CD1c-positive myeloid dendritic cell (primary cell): Measurements from ENCODE around the gene CNGA1.

Experiments
- DNase-seq: peaks from one replicate; pipeline ENCODE4 v3.0.0-alpha.2; 2016; ENCODE audit errors: extremely low spot score

Gene CNGA1

GRCh38 chr4:48016141-48017107 lies at the start of gene CNGA1, which contains the start of gene NIPAL1:
CNGA1 (minus strand) TSS chr4:48016681; CDS start chr4:47952689, 63,992 bp downstream.
NIPAL1 (plus strand) TSS chr4:48016772; CDS start chr4:48016840, 68 bp downstream.
- DNase-seq, result peak; percentile 77

GRCh38 chr4:48065587-48066052 lies 49.1 kb upstream of the CNGA1 start:
- DNase-seq, result no peak

GRCh38 chr4:48064349-48064748 lies 47.9 kb upstream of the CNGA1 start:
- DNase-seq, result no peak

GRCh38 chr4:48058617-48059530 lies 42.4 kb upstream of the CNGA1 start:
- DNase-seq, result no peak

GRCh38 chr4:48051078-48051477 lies 34.6 kb upstream of the CNGA1 start:
- DNase-seq, result no peak

- peak; percentile 17 for DNase-seq
Observed at GRCh38 chr4:48049483-48049882, 33.0 kb upstream of the CNGA1 start.

GRCh38 chr4:48047896-48048295 lies 31.4 kb upstream of the CNGA1 start:
- no peak for DNase-seq

GRCh38 chr4:48047421-48047844 lies 31.0 kb upstream of the CNGA1 start:
- DNase-seq, result peak; percentile 76

GRCh38 chr4:48046059-48046458 lies 29.6 kb upstream of the CNGA1 start:
- no peak for DNase-seq

- DNase-seq, result no peak
Observed at GRCh38 chr4:48044298-48044697, 27.8 kb upstream of the CNGA1 start.

- no peak for DNase-seq
Observed at GRCh38 chr4:48043504-48043903, 27.0 kb upstream of the CNGA1 start.

GRCh38 chr4:48042979-48043461 lies 26.5 kb upstream of the CNGA1 start:
- DNase-seq, result no peak

GRCh38 chr4:48041535-48042137 lies 25.2 kb upstream of the CNGA1 start:
- DNase-seq, result no peak

- DNase-seq, result no peak
Observed at GRCh38 chr4:48039561-48039960, 23.1 kb upstream of the CNGA1 start.

GRCh38 chr4:48038666-48039065 lies 22.2 kb upstream of the CNGA1 start:
- no peak for DNase-seq

- no peak for DNase-seq
Observed at GRCh38 chr4:48037117-48037462, 20.6 kb upstream of the CNGA1 start.

GRCh38 chr4:48035952-48036351 lies 19.5 kb upstream of the CNGA1 start:
- DNase-seq, result no peak

GRCh38 chr4:48033825-48034413 lies 17.4 kb upstream of the CNGA1 start:
- peak; percentile 56 for DNase-seq

GRCh38 chr4:48033412-48033811 lies 16.9 kb upstream of the CNGA1 start:
- no peak for DNase-seq

GRCh38 chr4:48032721-48033120 lies 16.2 kb upstream of the CNGA1 start:
- DNase-seq, result no peak

GRCh38 chr4:48031802-48032525 lies 15.5 kb upstream of the CNGA1 start:
- DNase-seq, result no peak
